Measurements from ENCODE around the gene BAHD1.

Gene BAHD1

GRCh38 chr15:40424483-40425115, 16.2 kb upstream of the BAHD1 start:
- DNase-seq (ENCODE audit: low spot score) = no peak

GRCh38 chr15:40425681-40426080, 15.1 kb upstream of the BAHD1 start:
- no peak for DNase-seq (ENCODE audit: low spot score)

GRCh38 chr15:40427188-40427587, 13.6 kb upstream of the BAHD1 start:
- no peak for DNase-seq (ENCODE audit: low spot score)

DNA sequence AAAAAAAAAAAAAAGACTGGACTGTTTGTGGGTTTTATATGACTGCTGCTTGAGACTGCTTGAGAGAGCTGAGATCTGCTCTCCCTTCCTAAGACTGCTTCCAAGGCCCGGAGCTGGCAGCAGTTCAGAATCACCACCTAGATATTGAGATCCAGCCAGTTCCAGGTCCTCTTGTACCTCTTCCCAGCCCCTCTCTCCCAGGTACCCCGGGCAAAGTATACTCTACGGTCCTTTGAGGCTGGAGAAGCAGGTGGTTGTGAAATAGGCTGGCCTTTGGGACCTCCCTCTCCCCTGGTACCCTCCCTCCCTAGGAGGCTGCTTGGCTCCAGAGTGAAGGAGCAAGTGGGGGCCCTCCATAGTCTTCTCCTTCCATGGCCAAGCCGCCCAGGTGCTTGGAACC, 12.6 kb upstream of the BAHD1 start:
- DNase-seq (ENCODE audit: low spot score) = no peak

GRCh38 chr15:40429068-40429710, 11.6 kb upstream of the BAHD1 start:
- no peak for DNase-seq (ENCODE audit: low spot score)

DNA sequence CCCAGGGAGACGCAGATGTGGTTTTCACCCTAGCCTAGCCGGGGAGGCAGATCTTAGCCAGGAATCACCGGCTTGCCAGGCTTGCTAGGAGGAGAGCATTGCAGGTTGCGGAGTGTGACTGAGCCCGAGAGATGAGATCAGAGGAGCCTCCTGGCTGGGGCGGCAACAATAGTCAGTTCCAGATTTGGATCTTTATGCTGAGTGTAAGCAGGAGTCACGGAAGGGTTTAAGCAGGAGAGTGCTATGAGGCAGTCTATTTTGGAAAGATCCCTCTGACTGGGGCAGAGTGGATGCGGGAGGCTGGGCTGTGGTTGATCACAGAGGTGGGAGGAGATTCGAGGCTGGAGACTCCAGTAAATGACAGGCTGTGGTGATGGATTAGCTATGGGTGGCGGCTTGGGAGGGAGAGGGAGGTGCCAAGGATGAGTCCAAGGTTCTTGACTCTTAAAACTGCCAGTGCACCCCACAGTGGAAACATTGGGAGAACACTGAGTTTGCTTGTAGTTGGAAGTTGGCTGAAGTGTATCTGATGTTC, 10.4 kb upstream of the BAHD1 start:
- DNase-seq (ENCODE audit: low spot score) = no peak

DNA sequence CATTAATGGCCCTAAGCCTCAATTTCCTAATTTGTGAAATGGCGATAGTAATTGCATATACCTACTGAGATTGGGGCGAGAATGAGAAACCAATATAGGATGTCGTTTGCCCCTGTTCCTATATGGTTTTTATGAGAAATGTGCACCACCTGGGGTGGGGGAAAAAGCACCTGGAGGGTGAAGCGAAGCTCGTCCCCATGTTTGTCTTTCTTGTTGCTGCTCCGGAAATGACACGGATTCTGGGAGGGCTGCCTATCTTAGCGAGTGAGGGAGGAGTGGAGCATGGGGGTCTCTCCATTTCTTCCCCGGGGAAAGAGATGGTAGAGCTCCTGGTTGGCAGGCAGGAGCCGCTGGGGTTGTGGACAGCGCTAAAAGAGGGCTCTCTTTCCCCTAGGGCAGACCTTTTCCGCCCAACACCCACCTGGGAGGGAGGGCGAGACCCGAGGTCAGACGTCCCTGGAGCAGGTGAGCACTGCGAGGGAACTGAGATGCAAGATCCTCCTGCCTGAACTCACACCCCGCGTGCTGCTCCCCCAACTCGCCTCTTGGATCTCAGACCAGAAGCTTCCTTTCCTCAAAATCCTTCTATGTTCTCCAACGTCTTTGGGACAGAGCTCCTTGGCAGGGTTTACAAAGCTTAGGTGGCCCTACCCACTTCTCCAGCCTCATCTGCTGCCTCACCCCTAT, 5.6 kb upstream of the BAHD1 start:
- DNase-seq (ENCODE audit: low spot score) = no peak

GRCh38 chr15:40435710-40436089, 5.1 kb upstream of the BAHD1 start:
- DNase-seq (ENCODE audit: low spot score) = no peak

GRCh38 chr15:40436116-40436891, 4.4 kb upstream of the BAHD1 start:
- peak; percentile 11 for DNase-seq (ENCODE audit: low spot score)

DNA sequence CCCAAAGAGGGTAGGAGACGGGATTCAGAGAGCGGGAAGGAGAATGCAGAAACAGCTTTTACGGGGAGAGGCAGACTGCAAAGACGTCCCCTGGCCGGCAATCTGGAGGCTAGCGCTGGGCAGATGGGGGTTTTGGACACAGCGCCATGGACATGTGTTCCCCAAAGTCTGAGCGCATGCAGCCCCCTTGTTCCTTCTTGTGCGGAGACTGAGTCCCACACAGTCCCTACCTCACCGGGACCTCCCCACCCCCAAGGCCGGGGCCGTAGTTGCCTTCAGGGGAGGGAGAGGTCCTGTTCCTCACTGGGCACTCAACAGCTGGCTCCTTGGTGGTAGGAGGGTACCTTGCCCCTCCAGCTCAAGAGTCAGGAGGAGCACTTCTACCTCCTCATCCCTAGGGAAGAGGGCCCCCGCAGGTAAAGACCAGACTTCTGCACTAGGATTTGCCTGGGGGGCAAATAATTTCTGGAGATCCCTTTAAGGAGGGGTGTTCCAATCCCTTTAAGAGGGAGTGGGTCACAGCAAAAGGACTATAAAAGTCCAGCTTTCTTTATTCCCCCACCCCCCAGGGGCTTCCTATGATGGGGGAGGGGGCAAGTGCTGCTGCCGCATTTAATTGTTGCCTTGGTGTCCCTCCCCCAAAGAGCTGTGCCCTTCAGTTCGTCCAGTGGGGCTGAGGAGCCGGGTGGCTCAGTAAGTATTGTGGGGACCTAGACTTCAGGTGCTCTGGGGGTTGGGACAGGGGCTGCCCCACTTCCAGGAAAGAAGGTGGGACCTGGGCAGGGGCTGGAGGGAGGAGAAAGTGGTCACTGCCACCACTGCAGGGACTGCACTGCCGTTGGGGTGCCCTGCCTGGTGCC, 3.6 kb upstream of the BAHD1 start:
- no peak for DNase-seq (ENCODE audit: low spot score)

DNA sequence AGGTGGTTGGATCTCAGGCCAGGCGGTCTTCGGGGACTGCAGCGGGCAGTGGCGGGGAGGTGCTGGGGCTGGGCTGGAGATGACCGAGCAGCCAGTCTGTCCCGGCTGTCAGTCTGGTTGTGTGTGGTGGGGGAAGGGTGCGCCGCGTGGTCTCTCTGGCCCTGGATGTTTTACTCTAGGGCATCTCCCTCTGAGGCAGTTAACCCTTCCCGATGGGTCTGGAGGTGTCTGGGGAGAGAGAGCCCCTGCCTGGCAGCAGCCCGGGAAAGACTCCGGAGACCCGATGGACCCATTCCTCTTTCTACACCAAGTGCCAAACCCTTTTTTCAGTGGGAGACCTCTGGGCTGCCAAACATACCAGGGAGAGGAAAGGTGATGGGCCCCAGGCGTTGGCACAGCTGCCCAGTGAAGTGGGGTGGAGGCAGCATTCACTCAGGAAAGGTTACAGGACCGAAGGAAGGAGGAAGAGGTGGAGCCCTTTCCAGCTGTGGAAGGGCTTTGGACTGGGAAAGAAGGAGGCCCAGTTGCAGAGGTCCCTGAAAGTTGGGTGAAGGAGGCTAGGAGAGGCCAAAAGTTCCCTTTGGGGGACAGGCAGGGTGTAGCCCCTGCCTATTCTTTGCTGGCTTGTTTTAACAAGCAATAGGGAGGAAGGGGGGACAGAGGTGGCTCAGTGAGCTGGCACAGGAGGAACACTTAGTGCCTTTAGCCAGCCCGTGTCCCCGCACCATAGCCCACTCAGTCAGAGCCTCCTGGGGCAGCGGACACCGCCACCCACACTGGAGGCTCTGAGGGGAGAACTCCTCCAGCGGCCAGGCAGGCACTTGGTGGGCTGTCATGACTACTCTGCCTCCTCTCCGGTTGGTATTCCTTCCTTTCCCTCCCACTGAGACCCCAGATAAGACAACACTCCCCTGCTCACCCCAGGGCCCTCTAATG, 2.7 kb upstream of the BAHD1 start:
- DNase-seq (ENCODE audit: low spot score) = no peak

DNA sequence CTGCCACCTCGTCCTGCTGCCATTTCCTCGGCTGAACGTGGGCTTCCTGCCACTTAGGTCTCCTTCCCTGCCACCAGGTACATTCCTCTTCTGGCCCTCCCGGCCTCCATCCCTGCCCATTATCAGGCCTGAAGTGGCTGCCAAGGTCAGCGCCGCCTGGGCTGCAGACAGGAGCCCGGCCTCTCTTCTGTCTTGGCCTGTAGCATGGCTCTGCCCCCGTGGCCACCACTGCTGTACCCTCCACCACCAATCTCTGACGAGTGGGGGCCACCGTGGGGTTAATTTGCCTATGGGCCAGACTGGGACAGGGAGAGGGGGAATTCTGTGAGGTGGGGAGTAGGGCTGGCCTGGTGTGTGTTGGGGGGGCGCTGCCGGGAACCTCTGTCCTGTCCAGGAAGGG, 2.0 kb upstream of the BAHD1 start:
- no peak for DNase-seq (ENCODE audit: low spot score)

- DNase-seq (ENCODE audit: low spot score) = no peak
Measured at GRCh38 chr15:40439461-40439959, 1.2 kb upstream of the BAHD1 start.

- DNase-seq (ENCODE audit: low spot score) = peak; percentile 18
Measured at GRCh38 chr15:40439960-40440742, 602 bp upstream of the BAHD1 start.

DNA sequence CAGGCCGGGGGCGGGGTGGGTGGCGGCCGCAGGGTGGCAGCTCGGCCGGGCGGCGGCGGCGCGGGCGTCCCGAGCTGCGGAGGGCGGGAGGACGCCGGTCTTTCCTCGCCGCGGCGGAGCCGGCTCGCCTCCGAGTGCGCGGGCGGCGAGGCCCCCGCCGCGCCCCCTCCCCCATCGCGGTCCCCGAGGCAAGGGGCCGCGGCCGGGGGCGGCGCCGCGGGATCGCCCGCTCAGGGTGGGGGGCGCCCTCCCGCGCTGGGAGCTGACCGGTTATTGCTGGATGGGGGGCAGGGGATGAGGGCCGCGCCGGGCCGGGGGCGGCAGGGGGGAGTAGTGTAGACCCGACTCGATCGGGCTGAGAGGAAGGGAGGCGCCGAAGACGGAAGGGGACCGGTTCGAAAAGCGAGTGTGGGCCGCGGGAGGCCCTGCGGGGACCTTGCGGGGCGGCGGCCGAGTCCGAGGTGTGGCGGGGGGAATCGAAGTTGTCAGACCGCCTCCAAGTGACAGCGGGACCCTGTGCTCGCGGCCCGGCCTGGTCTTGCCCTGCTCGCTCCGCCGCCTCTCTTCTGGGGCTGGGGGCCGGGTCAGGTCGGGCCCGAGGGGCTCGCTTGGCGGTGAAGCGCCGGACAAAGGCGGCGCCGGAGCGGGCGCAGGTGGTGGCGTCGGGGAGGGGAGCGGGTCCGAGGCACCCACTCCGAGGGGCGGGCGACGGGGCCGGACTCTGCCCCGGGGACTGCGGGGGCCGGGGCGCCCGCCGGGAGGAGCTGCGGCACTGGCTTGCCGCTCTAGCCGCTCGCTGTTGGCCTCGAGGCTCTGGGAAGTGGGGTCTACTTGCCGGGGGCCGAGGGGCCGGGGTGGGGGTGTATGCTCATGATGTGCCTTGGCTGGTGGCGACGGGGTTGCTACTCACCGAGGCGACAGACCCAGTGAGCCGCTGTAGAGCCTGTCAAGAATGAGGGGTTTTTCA, 1.1 kb downstream of the BAHD1 start:
- DNase-seq (ENCODE audit: low spot score) = no peak

- DNase-seq (ENCODE audit: low spot score) = no peak
Measured at GRCh38 chr15:40443255-40443654, 2.5 kb downstream of the BAHD1 start.

GRCh38 chr15:40443846-40444245, 3.1 kb downstream of the BAHD1 start:
- no peak for DNase-seq (ENCODE audit: low spot score)

- DNase-seq (ENCODE audit: low spot score) = no peak
Measured at GRCh38 chr15:40444736-40445135, 4.0 kb downstream of the BAHD1 start.

All from LoVo (cell line).